ENCODE results near the gene CFP. TPM values are rescaled to one million over a fixed set of nuclear protein-coding genes. Genes with fewer than 3 reads are reported as not detected.
A peak's percentile ranks its signal among the peaks of the same experiment; 100 is the strongest.

CFP gene
- total RNA-seq, 1 experiment from 2014 or later: 0.48 TPM

DNA sequence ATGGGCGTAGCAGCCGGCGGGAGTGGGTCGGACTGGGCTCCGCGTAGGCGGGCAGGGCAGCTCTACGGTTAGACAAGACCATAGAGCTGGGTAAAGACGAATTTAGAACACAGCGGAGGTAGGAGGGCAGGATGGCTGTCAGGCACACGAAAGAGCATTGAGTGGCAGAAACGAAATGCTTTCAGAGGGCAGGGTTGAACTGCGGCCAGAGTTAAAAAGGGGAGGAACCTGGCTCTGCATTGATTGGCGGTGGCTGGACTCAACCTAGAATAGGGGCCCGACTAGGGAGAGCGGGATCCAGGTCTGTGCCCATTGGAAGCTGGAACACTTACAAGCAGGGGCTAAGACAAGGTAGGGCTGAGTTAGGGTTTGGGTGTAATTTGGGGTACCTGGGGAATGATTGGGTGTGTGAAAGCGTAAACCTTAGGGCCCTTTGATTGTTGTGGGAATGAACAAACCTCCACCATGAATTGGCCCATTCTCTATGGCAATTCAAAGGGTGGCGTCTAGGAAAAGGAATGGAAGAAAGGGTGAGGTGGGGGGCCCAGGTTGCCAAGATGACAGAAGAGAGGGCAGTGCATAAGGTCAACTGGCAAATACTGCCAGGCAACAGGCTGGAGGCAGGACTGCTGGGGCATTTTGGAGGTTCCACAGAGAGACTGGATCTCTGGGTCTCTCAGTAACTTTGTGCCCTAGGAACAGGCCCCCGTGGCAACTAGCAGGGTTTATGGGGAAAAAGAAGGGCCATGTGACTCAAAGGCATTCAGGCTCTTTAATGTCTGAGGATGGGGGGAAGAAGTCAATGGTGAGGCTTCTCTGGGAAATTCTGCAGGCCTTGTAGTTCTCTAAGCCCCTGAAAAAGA, 21.5 kb upstream of the CFP start:
- ChIA-PET POLR2A (ENCODE audit: unreplicated experiment) (interaction anchor here (0.6 kb wide), 1 partner anchor 59 kb away, joined by 8 read pairs; no protein-coding TSS in a partner anchor), CTCF (no interaction called here)
- Histone ChIP-seq H3F3A (ENCODE audit: insufficient read depth, low read depth) (no peaks in the 10 kb centered on the region), H3K4me1 (replicated peaks; ENCODE audit: insufficient read depth) (no peaks in the 10 kb centered on the region), H3K4me2 (peak overlapping the region; percentile 70), H3K27me3 (ENCODE audit: insufficient read depth, low read depth) (no peaks in the 10 kb centered on the region), H3K36me3 (ENCODE audit: low read depth) (no peaks in the 10 kb centered on the region), H4K20me1 (ENCODE audit: insufficient read depth) (no peaks in the 10 kb centered on the region), H3K27ac (no peak overlapping the region), H3K79me2 (ENCODE audit: low read depth) (0 out of 2 replicates have a peak, but pooled peaks cover 6% of the 10 kb centered on the region), H3K9me2 (ENCODE audit: insufficient read depth) (no peaks in the 10 kb centered on the region), H3K9me3 (ENCODE audit: insufficient read depth, low read depth) (no peaks in the 10 kb centered on the region), H3K4me3 (peak overlapping the region; percentile 48; the same call in 1 of the 2 replicates), H2AFZ (no peak overlapping the region)
- intact Hi-C loops (cut with micrococcal nuclease; ENCODE audit: unreplicated experiment): loop anchor here (2.0 to 10.0 kb wide), 2 partner anchors 90 to 456 kb away; partner anchors contain the start of genes ARAF and UBA1
- TF ChIP-seq EZH2 (IDR thresholded peaks at IDR 0.05; ENCODE audit: low read depth): no peak
- TF ChIP-seq, protein P1, sequence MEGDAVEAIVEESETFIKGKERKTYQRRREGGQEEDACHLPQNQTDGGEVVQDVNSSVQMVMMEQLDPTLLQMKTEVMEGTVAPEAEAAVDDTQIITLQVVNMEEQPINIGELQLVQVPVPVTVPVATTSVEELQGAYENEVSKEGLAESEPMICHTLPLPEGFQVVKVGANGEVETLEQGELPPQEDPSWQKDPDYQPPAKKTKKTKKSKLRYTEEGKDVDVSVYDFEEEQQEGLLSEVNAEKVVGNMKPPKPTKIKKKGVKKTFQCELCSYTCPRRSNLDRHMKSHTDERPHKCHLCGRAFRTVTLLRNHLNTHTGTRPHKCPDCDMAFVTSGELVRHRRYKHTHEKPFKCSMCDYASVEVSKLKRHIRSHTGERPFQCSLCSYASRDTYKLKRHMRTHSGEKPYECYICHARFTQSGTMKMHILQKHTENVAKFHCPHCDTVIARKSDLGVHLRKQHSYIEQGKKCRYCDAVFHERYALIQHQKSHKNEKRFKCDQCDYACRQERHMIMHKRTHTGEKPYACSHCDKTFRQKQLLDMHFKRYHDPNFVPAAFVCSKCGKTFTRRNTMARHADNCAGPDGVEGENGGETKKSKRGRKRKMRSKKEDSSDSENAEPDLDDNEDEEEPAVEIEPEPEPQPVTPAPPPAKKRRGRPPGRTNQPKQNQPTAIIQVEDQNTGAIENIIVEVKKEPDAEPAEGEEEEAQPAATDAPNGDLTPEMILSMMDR (conservative IDR thresholded peaks at IDR 0.05): no peak
- BruUV-seq (replicated peaks): TSS peak; percentile 34
- no peak for DNase-seq

DNA sequence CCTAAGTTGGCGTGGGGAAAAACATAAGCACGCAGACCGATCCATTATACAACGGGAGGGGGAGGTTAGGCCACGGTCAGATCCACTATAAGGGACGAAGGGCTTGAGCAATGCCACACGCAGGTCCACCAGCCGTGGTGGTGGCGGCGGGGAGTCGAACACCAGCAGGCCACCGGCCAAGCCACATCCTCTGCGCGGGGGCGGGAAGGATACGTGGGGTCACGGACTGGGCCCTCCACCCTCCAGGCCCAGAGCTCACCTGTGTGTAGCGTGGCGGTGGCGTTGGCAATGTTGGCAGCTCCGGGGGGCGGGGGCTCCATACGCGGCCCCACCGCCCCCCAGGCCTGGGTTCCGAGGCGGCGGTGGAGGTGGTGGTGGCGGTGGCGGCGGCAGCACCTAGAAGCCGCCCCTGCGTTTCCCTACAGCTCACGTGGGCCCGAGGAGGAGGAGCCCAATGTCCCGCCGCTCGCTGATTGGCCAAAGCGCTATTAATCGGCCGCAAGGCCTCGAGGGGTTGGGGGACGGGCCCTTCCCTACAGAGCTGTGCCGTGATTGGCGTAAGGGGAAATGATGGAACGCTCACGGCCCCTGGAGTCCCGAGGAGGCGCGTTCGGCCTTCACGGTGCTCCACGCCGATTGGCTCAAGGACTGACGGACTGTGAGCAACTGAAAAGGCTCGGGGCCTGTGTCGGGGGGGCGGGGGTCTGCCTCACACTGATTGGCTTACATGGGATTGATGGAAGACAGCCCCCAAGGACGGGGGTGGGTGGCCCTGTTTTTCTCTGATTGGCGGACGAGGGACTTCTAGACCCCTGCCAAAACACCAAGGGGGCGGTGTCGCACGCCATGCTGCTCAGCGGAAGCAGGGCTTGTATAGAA, 20.7 kb upstream of the CFP start, which contains the start of gene ELK1:
TSS of gene ELK1 (minus strand) at position 400 of the 879 bp plus-strand sequence. CDS start 9,122 bp downstream, outside the sequence.
- no peaks in the 10 kb centered on the region for H3K27me3 ChIP-seq (ENCODE audit: insufficient read depth, low read depth)
- H3K4me2 ChIP-seq: peak within 1 kb of the TSS; percentile 70
- intact Hi-C loops (cut with micrococcal nuclease; ENCODE audit: unreplicated experiment): loop anchor here (1.0 to 10.0 kb wide), 3 partner anchors 8 to 456 kb away; partner anchors contain the start of genes ARAF and UBA1
- no peaks in the 10 kb centered on the region for H3K36me3 ChIP-seq (ENCODE audit: low read depth)
- H3K9me2 ChIP-seq (ENCODE audit: insufficient read depth): no peaks in the 10 kb centered on the region
- H2AFZ ChIP-seq: no peak within 1 kb of the TSS
- no peak within 1 kb of the TSS for H3K27ac ChIP-seq
- H3K9me3 ChIP-seq (ENCODE audit: insufficient read depth, low read depth): no peaks in the 10 kb centered on the region
- H3F3A ChIP-seq (ENCODE audit: insufficient read depth, low read depth): no peaks in the 10 kb centered on the region
- H3K79me2 ChIP-seq (ENCODE audit: low read depth): 0 out of 2 replicates have a peak, but pooled peaks cover 6% of the 10 kb centered on the region
- H3K4me1 ChIP-seq (replicated peaks; ENCODE audit: insufficient read depth): no peaks in the 10 kb centered on the region
- DNase-seq: peak; percentile 85 to 89
- no TSS peak for BruUV-seq (replicated peaks)
- ChIA-PET CTCF (no interaction called here), POLR2A (ENCODE audit: unreplicated experiment) (interaction anchor here (0.6 kb wide), 1 partner anchor 60 kb away, joined by 8 read pairs; no protein-coding TSS in a partner anchor)
- TF ChIP-seq, protein P1 (conservative IDR thresholded peaks at IDR 0.05): no peak
- no peak for TF ChIP-seq EZH2 (IDR thresholded peaks at IDR 0.05; ENCODE audit: low read depth)
- H4K20me1 ChIP-seq (ENCODE audit: insufficient read depth): no peaks in the 10 kb centered on the region
- peak within 1 kb of the TSS; percentile 51; the same call in 1 of the 2 replicates for H3K4me3 ChIP-seq

DNA sequence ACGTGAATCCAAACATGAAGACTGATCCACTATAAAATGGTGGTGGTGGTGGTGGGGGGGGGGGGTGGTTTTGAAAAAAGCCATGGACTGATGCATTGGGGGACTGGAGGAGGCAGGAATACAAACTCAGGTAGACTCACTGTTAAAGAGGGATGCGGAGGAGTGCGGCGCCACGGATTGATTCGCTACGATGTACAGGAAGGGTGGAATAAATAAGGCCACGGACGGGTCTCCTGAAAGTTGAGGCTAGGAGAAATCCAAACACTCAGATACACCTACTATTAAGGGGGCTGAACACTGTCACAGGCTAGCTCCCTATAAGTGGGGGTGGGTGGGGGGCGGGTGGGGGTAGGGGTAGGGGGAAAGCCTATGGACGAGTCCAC, 20.0 kb upstream of the CFP start:
- Histone ChIP-seq H2AFZ (no peak overlapping the region), H3K9me2 (ENCODE audit: insufficient read depth) (no peaks in the 10 kb centered on the region), H3K27ac (no peak overlapping the region), H3K4me1 (replicated peaks; ENCODE audit: insufficient read depth) (no peaks in the 10 kb centered on the region), H3K9me3 (ENCODE audit: insufficient read depth, low read depth) (no peaks in the 10 kb centered on the region), H3K79me2 (ENCODE audit: low read depth) (0 out of 2 replicates have a peak, but pooled peaks cover 6% of the 10 kb centered on the region), H3K4me3 (peak overlapping the region; percentile 42; the same call in 1 of the 2 replicates), H3K4me2 (peak overlapping the region; percentile 57; the same call in 1 of the 2 replicates), H3K27me3 (ENCODE audit: insufficient read depth, low read depth) (no peaks in the 10 kb centered on the region), H4K20me1 (ENCODE audit: insufficient read depth) (no peaks in the 10 kb centered on the region), H3F3A (ENCODE audit: insufficient read depth, low read depth) (no peaks in the 10 kb centered on the region), H3K36me3 (ENCODE audit: low read depth) (no peaks in the 10 kb centered on the region)
- ChIA-PET CTCF (no interaction called here), POLR2A (ENCODE audit: unreplicated experiment) (no interaction called here)
- intact Hi-C loops (cut with micrococcal nuclease; ENCODE audit: unreplicated experiment): loop anchor here (1.0 to 10.0 kb wide), 3 partner anchors 9 to 455 kb away; partner anchors contain the start of genes ARAF and UBA1
- no peak for DNase-seq
- TF ChIP-seq, protein P1 (conservative IDR thresholded peaks at IDR 0.05): no peak
- TF ChIP-seq EZH2 (IDR thresholded peaks at IDR 0.05; ENCODE audit: low read depth): no peak
- no TSS peak for BruUV-seq (replicated peaks)

Data from PC-9 (cell line).